T-helper 17 cell (primary cell): Measurements from ENCODE around the gene OCSTAMP. TPM values are rescaled to one million over a fixed set of nuclear protein-coding genes. Genes with fewer than 3 reads are reported as not detected.

ENCODE experiments used
- ATAC-seq: fragments of 150-1000 bp; cut with Tn5 transposase; 2 replicates; pipeline ENCODE4 v1.10.0; 2021; ENCODE audit warnings: mild to moderate bottlenecking, moderate library complexity
- DNase-seq, 3 donors: peaks; one replicate each; pipeline versions ENCODE4 v3.0.0 to v3.0.0-alpha.2; 2020 to 2021
- H3K9me3 ChIP-seq: one replicate; pipeline ENCODE4 v1.7.0; 2013; ENCODE audit warnings: low read length, mild to moderate bottlenecking; ENCODE audit not compliant: control insufficient read depth, poor library complexity, severe bottlenecking
- H3K27ac Mint-ChIP-seq: one replicate; pipeline ENCODE4 v1.8.0; 2022; ENCODE audit warnings: mild to moderate bottlenecking, moderate library complexity, mixed read lengths
- H3K27me3 Mint-ChIP-seq: one replicate; pipeline ENCODE4 v1.8.0; 2022; ENCODE audit warnings: mixed read lengths
- H3K36me3 Mint-ChIP-seq: one replicate; pipeline ENCODE4 v1.8.0; 2022; ENCODE audit warnings: low read depth, mixed read lengths
- H3K4me1 Mint-ChIP-seq: one replicate; pipeline ENCODE4 v1.8.0; 2022; ENCODE audit warnings: mild to moderate bottlenecking, mixed read lengths
- H3K4me3 Mint-ChIP-seq: one replicate; pipeline ENCODE4 v1.8.0; 2022; ENCODE audit warnings: mild to moderate bottlenecking, moderate library complexity, mixed read lengths
- total RNA-seq, 4 donors: library from RNA in 2 of 4; stranded (reverse) in 2 of 4; gene quantifications; one replicate each; pipeline ENCODE4 v1.2.3 and lab custom pipeline; 2022 to 2026

OCSTAMP gene
- total RNA-seq (not detected), total RNA-seq (lab: John Stamatoyannopoulos, UW) (0 reads per million in 2 donors)

DNA sequence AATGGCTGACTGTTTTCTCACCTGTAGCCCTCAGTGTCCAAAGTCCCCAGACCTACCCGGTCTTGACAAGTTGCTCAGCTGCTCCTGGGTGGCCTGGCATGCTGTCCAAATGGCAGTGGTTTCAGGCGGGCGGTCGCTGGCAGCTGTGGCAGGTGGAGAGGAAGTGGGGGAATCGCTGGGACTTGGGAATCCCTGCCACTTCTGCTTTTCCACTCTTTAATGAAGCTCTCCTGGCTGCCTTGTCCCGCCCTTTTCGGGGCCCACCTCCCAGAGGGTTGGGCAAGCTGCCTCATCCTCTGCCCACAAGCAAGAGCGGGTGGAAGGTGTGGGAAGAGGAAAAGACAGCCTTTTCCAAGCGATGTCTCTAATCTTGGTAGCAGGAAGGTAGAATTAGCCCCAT lies at the start of gene OCSTAMP:
TSS of gene OCSTAMP (minus strand) at position 194 of the 400 bp plus-strand sequence. CDS start at position 100, 94 bp downstream.
- Mint-ChIP-seq H3K27ac (no peak within 1 kb of the TSS), H3K4me3 (no peak within 1 kb of the TSS), H3K27me3 (no peaks in the 10 kb centered on the region), H3K36me3 (no peaks in the 10 kb centered on the region), H3K4me1 (peaks cover 16% of the 10 kb centered on the region)
- DNase-seq (no peak), ATAC-seq (no peak)
- H3K9me3 ChIP-seq, result no peaks in the 10 kb centered on the region

- H3K4me1 Mint-ChIP-seq, result no peaks in the 10 kb centered on the region
- no peak overlapping the region for H3K4me3 Mint-ChIP-seq
- no peak for ATAC-seq
- peaks cover under 1% of the 10 kb centered on the region for H3K9me3 ChIP-seq
- no peak overlapping the region for H3K27ac Mint-ChIP-seq
- peaks cover 33% of the 10 kb centered on the region for H3K27me3 Mint-ChIP-seq
- H3K36me3 Mint-ChIP-seq, result no peaks in the 10 kb centered on the region
- DNase-seq, result no peak
Measured at GRCh38 chr20:46599227-46599987, 49.0 kb upstream of the OCSTAMP start.

- H3K4me1 Mint-ChIP-seq, result no peaks in the 10 kb centered on the region
- peaks cover 2% of the 10 kb centered on the region for H3K36me3 Mint-ChIP-seq
- H3K9me3 ChIP-seq, result peaks cover 2% of the 10 kb centered on the region
- DNase-seq (no peak), ATAC-seq (no peak)
- H3K4me3 Mint-ChIP-seq, result no peak overlapping the region
- H3K27ac Mint-ChIP-seq, result no peak overlapping the region
- peaks cover 45% of the 10 kb centered on the region for H3K27me3 Mint-ChIP-seq
Measured at GRCh38 chr20:46595933-46596332, 45.5 kb upstream of the OCSTAMP start.

GRCh38 chr20:46594725-46595124 lies 44.3 kb upstream of the OCSTAMP start:
- H3K27me3 Mint-ChIP-seq, result peaks cover 43% of the 10 kb centered on the region
- no peak for ATAC-seq
- no peak for DNase-seq
- no peak overlapping the region for H3K27ac Mint-ChIP-seq
- no peaks in the 10 kb centered on the region for H3K4me1 Mint-ChIP-seq
- H3K4me3 Mint-ChIP-seq, result no peak overlapping the region
- H3K9me3 ChIP-seq, result peaks cover 2% of the 10 kb centered on the region
- peaks cover 2% of the 10 kb centered on the region for H3K36me3 Mint-ChIP-seq

- H3K36me3 Mint-ChIP-seq, result peaks cover 2% of the 10 kb centered on the region
- H3K4me1 Mint-ChIP-seq, result no peaks in the 10 kb centered on the region
- no peak for ATAC-seq
- DNase-seq, result no peak
- no peak overlapping the region for H3K27ac Mint-ChIP-seq
- H3K4me3 Mint-ChIP-seq, result no peak overlapping the region
- H3K9me3 ChIP-seq, result peaks cover 2% of the 10 kb centered on the region
- peaks cover 35% of the 10 kb centered on the region for H3K27me3 Mint-ChIP-seq
Measured at GRCh38 chr20:46592580-46593362, 42.3 kb upstream of the OCSTAMP start.

DNA sequence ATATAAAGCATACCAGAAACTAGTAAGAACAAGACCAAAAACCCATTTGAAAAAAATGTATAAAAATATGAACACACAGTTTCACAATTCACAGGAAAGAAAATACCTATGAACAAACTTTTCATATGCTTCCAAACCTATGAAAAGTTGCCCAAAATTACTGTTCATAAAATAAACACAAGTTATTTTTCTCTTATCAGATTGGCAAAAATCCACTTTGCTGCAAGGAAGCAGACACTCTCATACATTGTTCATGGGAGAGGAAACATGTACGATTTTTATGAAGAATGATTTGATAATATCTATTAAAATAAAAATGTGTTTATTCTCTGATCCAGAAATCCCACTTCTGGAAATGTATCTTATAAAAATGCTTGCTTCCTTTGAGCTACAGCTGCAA lies 40.0 kb upstream of the OCSTAMP start:
- ATAC-seq (no peak), DNase-seq (no peak)
- Mint-ChIP-seq H3K27ac (no peak overlapping the region), H3K27me3 (peaks cover 27% of the 10 kb centered on the region), H3K4me3 (no peak overlapping the region), H3K4me1 (no peaks in the 10 kb centered on the region), H3K36me3 (peaks cover 2% of the 10 kb centered on the region)
- H3K9me3 ChIP-seq, result peaks cover 2% of the 10 kb centered on the region

GRCh38 chr20:46588532-46589511 lies 38.4 kb upstream of the OCSTAMP start:
- no peaks in the 10 kb centered on the region for H3K9me3 ChIP-seq
- H3K36me3 Mint-ChIP-seq, result peaks cover 2% of the 10 kb centered on the region
- ATAC-seq, result no peak
- no peak overlapping the region for H3K27ac Mint-ChIP-seq
- no peak for DNase-seq
- no peak overlapping the region for H3K4me3 Mint-ChIP-seq
- H3K4me1 Mint-ChIP-seq, result no peaks in the 10 kb centered on the region
- peaks cover 24% of the 10 kb centered on the region for H3K27me3 Mint-ChIP-seq

GRCh38 chr20:46587986-46588385 lies 37.5 kb upstream of the OCSTAMP start:
- peaks cover 2% of the 10 kb centered on the region for H3K36me3 Mint-ChIP-seq
- DNase-seq (no peak), ATAC-seq (no peak)
- peaks cover 23% of the 10 kb centered on the region for H3K27me3 Mint-ChIP-seq
- H3K4me3 Mint-ChIP-seq, result no peak overlapping the region
- no peaks in the 10 kb centered on the region for H3K4me1 Mint-ChIP-seq
- no peaks in the 10 kb centered on the region for H3K9me3 ChIP-seq
- H3K27ac Mint-ChIP-seq, result no peak overlapping the region

DNA sequence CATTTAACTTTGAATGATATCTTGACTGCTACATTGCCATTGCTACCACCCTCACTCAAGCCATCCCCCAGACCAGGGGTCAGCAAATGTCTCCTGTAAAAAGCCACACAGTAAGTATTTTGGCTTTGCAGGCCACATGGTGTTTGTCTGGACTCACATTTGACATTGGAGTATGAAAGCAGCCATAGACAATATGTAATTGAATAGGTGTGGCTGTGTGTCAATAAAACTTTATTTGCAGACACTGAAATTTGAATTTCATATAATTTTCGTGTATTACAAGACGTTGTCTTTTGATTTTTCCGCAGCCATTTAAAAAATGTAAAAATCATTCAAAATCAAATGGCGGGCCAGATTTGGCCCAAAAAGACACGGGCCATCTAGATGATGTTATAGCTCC lies 36.3 kb upstream of the OCSTAMP start:
- Mint-ChIP-seq H3K27ac (no peak overlapping the region), H3K4me3 (no peak overlapping the region), H3K36me3 (no peaks in the 10 kb centered on the region), H3K4me1 (no peaks in the 10 kb centered on the region), H3K27me3 (peaks cover 16% of the 10 kb centered on the region)
- DNase-seq, result no peak
- ATAC-seq, result no peak
- H3K9me3 ChIP-seq, result no peaks in the 10 kb centered on the region

DNA sequence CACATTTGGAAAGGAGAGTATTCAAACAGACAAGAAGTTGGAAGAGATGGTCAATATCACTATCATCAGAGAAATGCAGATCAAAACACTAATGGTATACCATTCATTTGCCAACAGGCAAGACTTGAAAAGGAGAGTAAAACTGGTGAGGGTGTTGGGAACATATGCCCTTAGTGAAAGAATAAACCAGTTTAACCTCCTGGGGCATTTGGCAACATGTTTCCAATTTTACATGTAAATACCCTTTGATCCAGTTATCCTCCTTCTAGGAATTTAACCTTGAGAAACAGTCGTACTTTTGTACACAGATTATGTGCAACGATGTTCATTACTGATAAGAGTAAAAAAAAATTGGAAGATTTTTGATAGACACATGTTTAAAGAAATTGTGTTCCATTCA lies 34.1 kb upstream of the OCSTAMP start:
- DNase-seq, result no peak
- Mint-ChIP-seq H3K27me3 (peaks cover 26% of the 10 kb centered on the region), H3K27ac (no peak overlapping the region), H3K4me3 (no peak overlapping the region), H3K4me1 (peaks cover 5% of the 10 kb centered on the region), H3K36me3 (peaks cover 2% of the 10 kb centered on the region)
- no peaks in the 10 kb centered on the region for H3K9me3 ChIP-seq
- no peak for ATAC-seq

- Mint-ChIP-seq H3K27me3 (peaks cover 28% of the 10 kb centered on the region), H3K27ac (no peak overlapping the region)
- no peak for ATAC-seq
Measured at GRCh38 chr20:46583411-46584214, 33.2 kb upstream of the OCSTAMP start.

GRCh38 chr20:46582648-46583047 lies 32.2 kb upstream of the OCSTAMP start:
- DNase-seq, result no peak
- H3K4me1 Mint-ChIP-seq, result peaks cover 5% of the 10 kb centered on the region
- no peak overlapping the region for H3K27ac Mint-ChIP-seq
- peaks cover 36% of the 10 kb centered on the region for H3K27me3 Mint-ChIP-seq
- no peak for ATAC-seq
- peaks cover 2% of the 10 kb centered on the region for H3K36me3 Mint-ChIP-seq
- H3K9me3 ChIP-seq, result no peaks in the 10 kb centered on the region
- no peak overlapping the region for H3K4me3 Mint-ChIP-seq

More at GRCh38 chr20:46583411-46584214, 33.2 kb upstream of the OCSTAMP start:
- peaks cover 2% of the 10 kb centered on the region for H3K36me3 Mint-ChIP-seq
- DNase-seq, result no peak
- no peaks in the 10 kb centered on the region for H3K9me3 ChIP-seq
- no peak overlapping the region for H3K4me3 Mint-ChIP-seq
- peaks cover 5% of the 10 kb centered on the region for H3K4me1 Mint-ChIP-seq
